Omental fat pad (tissue), 4 donors: Measurements from ENCODE around the gene PLCB1. TPM values are rescaled to one million over a fixed set of nuclear protein-coding genes. Genes with fewer than 3 reads are reported as not detected.
A peak's percentile ranks its signal among the peaks of the same experiment; 100 is the strongest.

Experiments used
- ATAC-seq: fragments of 150-250 bp; one replicate; pipeline ENCODE4 v1.9.1; 2016; ENCODE audit warnings: mild to moderate bottlenecking, moderate library complexity; ENCODE audit not compliant: low FRiP score
- DNase-seq: peaks from one replicate; pipeline ENCODE4 v3.0.0-alpha.2; 2019; ENCODE audit warnings: low spot score
- CTCF ChIP-seq, 3 donors: fragments of 450-650 bp; IDR thresholded peaks; one replicate each; pipeline ENCODE4 v1.5.1; 2016 to 2017; ENCODE audit warnings: antibody characterized with exemption in 3 of 3, mild to moderate bottlenecking in 3 of 3, moderate library complexity in 2 of 3
- total RNA-seq, 4 donors: library from RNA; depleted of rRNA; stranded (reverse); fragments of >200 nt; gene quantifications; one replicate each; pipeline ENCODE4 v1.1.0, GENCODE V29; 2016

Gene PLCB1
- total RNA-seq, 4 donors from 2014 or later = 22.4 to 60.5 (median 36.4) TPM

GRCh38 chr20:8150591-8150990 is 18.5 kb downstream of the PLCB1 start:
- no peak for TF ChIP-seq CTCF (IDR thresholded peaks at IDR 0.05)
- ATAC-seq (peak; percentile 37), DNase-seq (no peak)

GRCh38 chr20:8151372-8151771 is 19.3 kb downstream of the PLCB1 start:
- no peak for ATAC-seq
- no peak for TF ChIP-seq CTCF (IDR thresholded peaks at IDR 0.05)
- DNase-seq = no peak

- ATAC-seq = no peak
- TF ChIP-seq CTCF (IDR thresholded peaks at IDR 0.05) = no peak
These were observed 20.1 kb downstream of the PLCB1 start for GRCh38 chr20:8152183-8152582.

GRCh38 chr20:8152847-8153246 is 20.8 kb downstream of the PLCB1 start:
- ATAC-seq = no peak
- no peak for TF ChIP-seq CTCF (IDR thresholded peaks at IDR 0.05)

More at GRCh38 chr20:8152183-8152582, 20.1 kb downstream of the PLCB1 start:
- DNase-seq = no peak

GRCh38 chr20:8153281-8153908 is 21.3 kb downstream of the PLCB1 start:
- no peak for DNase-seq
- TF ChIP-seq CTCF (IDR thresholded peaks at IDR 0.05) = no peak
- no peak for ATAC-seq

More at GRCh38 chr20:8152847-8153246, 20.8 kb downstream of the PLCB1 start:
- DNase-seq = no peak

- TF ChIP-seq CTCF (IDR thresholded peaks at IDR 0.05) = no peak
- no peak for ATAC-seq
These were observed 22.6 kb downstream of the PLCB1 start for GRCh38 chr20:8154638-8155037.

GRCh38 chr20:8155229-8155628 is 23.2 kb downstream of the PLCB1 start:
- DNase-seq (no peak), ATAC-seq (no peak)
- no peak for TF ChIP-seq CTCF (IDR thresholded peaks at IDR 0.05)

More at GRCh38 chr20:8154638-8155037, 22.6 kb downstream of the PLCB1 start:
- DNase-seq = no peak
